Right ventricle myocardium superior (tissue), 1 donor: ENCODE measurements around the gene GPC6. TPM values are rescaled to one million over a fixed set of nuclear protein-coding genes. Genes with fewer than 3 reads are reported as not detected.

Experiments
- ATAC-seq: fragments of 200-7000 bp; cut with Tn5 transposase; one replicate; pipeline ENCODE4 v1.9.1; 2020; ENCODE audit warnings: mild to moderate bottlenecking; ENCODE audit not compliant: poor library complexity
- DNase-seq: peaks from one replicate; pipeline ENCODE4 v3.0.0-alpha.2; 2020
- intact Hi-C: fragments of 100-400 bp; cut with DNase I; formaldehyde crosslinking; loops from one replicate; pipeline ENCODE4 v1.11.2; 2022
- total RNA-seq: library from RNA; stranded (reverse); fragmentation: NEBNext Ultra II Directional; extraction: Animal tissue kit (Norgen Biotek cat#: 25700); gene quantifications from one replicate; pipeline ENCODE4 v1.2.1, GENCODE V29; 2021
- donor health status: DM: no; HTN: yes; CAD: no; lungs with severe emphysema.

GPC6 gene
- total RNA-seq, 1 donor from 2014 or later = 3.3 TPM

GRCh38 chr13:94352057-94352456 lies 1125.5 kb downstream of the GPC6 start:
- intact Hi-C loops = no loop called here
- DNase-seq (no peak), ATAC-seq (no peak)

DNA sequence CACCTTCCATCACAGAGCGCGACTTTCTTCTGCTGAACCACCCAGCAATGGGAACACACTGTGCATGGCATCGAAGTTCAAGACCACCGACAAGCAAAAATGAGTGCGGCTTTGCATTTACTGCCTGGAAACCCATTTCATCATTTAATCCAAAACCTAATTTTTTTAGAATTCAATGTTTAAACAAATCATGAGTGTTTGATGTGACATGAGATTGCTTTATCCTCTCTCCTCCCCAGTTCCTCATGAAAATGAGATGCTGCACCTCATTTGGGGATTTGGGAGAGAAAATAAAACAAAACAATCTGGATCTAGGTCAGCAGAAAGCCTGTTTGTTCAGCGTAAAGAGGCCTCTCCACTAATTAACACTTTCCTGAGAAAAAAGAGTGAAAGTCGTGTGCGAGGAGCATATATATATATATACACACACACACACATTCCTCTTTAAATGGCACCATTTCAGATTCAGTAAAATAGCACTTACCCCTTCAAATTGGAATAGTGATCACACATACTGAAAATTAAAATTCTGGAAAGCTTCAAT lies 1126.6 kb downstream of the GPC6 start:
- DNase-seq (no peak), ATAC-seq (no peak)
- intact Hi-C loops = no loop called here

GRCh38 chr13:94359875-94360274 lies 1133.3 kb downstream of the GPC6 start:
- no peak for ATAC-seq
- intact Hi-C loops = no loop called here
- no peak for DNase-seq

DNA sequence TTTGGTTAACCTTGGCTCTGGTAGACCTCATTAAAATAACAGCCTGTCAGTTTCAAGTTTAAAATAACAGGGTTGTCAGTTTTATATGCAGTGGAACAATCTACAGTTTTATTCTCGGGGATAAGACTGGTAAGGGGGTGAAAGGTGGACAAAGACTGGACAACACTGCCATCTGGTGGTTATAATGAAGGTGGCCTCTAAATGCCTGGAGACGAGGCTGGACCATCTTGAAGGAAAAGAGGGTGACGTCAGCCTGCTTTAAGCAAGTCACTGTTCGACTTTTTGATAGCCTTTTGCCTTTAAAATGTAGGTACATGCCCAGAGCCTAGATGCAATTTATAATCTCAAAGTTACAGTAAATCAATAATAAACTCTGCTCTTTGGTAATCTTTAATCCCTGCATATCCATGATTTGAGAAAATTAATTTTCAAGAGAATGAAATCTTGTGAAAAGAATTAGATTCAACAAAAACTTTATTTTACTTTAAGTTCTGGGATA lies 1135.9 kb downstream of the GPC6 start:
- intact Hi-C loops = no loop called here
- DNase-seq = no peak

GRCh38 chr13:94366677-94367076 lies 1140.1 kb downstream of the GPC6 start:
- ATAC-seq (no peak), DNase-seq (no peak)
- intact Hi-C loops = no loop called here

More for the DNA sequence above, 1135.9 kb downstream of the GPC6 start:
- peak; percentile 98 for ATAC-seq

GRCh38 chr13:94369972-94370436 lies 1143.4 kb downstream of the GPC6 start:
- no peak for DNase-seq
- intact Hi-C loops = no loop called here

DNA sequence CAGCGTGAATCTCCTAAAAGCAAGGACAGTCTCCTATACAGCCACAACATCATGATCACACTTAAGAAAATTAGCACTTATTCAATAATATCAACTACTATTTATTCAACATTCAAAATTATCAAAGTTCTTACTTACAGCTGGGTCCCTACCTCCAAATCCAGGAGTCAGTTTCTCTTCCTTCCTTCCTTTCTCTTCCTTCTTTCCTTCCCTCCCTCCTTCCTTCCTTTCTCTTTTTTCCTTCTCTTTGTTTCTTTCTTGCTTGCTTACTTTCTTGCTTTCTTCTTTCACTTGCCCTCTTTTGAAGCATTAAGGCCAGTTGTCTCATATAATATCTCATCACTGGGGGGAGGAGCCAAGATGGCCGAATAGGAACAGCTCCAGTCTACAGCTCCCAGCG lies 1145.2 kb downstream of the GPC6 start:
- intact Hi-C loops = no loop called here
- DNase-seq = no peak
- no peak for ATAC-seq

More at GRCh38 chr13:94369972-94370436, 1143.4 kb downstream of the GPC6 start:
- ATAC-seq = peak; percentile 97

DNA sequence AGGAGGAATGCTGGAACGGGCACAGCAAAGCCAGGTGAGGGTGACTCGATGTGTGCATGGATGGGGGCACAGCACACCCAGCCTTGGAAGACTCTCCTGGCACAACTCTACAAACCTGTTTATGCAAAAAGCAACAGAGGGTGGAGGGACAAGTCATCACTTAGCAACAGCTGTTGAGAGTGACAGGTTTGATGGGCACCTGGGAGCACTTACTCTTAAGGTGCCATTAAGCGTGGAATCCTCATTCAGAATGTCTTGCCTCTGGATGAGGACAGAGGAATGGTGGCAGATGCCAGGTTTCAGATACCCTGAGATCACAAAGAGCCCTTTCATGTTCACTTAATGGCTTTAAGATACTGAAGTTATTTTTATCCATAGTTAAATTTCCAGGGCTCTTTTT lies 1155.9 kb downstream of the GPC6 start:
- intact Hi-C loops = no loop called here
- ATAC-seq (no peak), DNase-seq (no peak)

DNA sequence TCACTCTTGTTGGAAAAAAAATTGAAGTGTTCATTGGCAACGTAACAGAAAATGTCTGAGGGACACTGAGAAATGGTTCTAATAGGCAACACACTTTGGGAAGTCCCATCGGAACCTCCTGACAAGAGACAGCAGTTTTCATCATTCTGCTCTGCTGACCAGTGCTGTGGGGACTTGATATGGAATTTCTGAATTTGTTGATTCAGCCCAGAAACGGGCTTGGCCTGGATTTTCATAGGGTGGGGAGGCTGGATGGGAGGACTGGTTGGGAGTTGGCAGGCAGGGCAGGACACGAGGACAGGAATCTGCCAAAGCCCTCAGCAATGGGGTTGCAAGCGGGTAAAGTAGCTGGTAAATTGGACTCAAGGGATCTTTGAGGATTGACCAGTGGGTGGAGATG lies 1156.4 kb downstream of the GPC6 start:
- peak; percentile 46 for DNase-seq
- ATAC-seq = peak; percentile 85

GRCh38 chr13:94384231-94384905 lies 1157.8 kb downstream of the GPC6 start:
- intact Hi-C loops = no loop called here
- ATAC-seq (no peak), DNase-seq (no peak)

More for the DNA sequence above, 1156.4 kb downstream of the GPC6 start:
- intact Hi-C loops = no loop called here

DNA sequence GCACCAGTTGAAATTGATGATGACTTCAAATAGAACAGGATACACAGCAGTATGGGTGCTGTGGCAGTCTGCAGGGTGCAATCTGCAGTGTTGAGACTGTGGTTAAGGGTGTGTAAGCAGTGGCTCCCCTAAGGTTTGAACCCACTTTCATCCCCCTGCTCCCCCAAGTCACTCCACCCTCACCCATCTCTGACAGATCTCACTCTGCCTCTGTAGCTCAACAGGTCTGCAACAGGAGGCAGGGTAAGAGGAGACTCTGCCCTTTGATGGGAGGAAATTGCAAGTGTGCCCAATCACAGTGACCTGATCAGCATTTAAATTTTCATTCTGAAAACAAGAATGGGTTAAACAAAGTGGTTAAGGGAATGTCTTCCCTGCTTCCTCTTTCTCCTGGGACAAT lies 1160.4 kb downstream of the GPC6 start:
- DNase-seq (no peak), ATAC-seq (no peak)
- intact Hi-C loops = no loop called here

GRCh38 chr13:94389604-94390351 lies 1163.2 kb downstream of the GPC6 start:
- intact Hi-C loops = no loop called here

DNA sequence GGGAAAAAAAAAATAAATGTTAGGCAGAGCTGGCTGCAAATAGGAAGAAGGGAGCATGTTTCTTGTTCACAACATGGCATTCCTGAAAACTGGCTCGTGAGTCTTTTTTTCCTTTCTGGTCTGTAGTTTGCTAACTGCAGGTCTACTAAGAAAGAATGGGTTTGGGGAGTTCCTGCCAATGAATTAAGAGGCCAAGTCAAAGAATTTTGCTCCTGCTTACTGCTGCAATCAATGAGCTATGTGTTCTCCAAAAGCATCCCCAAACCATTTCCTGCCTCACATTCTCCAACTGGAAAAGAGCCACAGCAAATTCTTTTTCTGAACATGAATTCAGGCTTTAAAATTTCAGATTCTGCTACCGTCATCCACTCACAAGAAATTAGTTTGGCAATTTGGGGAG lies 1164.3 kb downstream of the GPC6 start:
- DNase-seq = no peak
- no peak for ATAC-seq
- intact Hi-C loops = no loop called here

More at GRCh38 chr13:94389604-94390351, 1163.2 kb downstream of the GPC6 start:
- ATAC-seq (no peak), DNase-seq (no peak)

GRCh38 chr13:94394723-94395122 lies 1168.1 kb downstream of the GPC6 start:
- DNase-seq (no peak), ATAC-seq (no peak)
- intact Hi-C loops = no loop called here

DNA sequence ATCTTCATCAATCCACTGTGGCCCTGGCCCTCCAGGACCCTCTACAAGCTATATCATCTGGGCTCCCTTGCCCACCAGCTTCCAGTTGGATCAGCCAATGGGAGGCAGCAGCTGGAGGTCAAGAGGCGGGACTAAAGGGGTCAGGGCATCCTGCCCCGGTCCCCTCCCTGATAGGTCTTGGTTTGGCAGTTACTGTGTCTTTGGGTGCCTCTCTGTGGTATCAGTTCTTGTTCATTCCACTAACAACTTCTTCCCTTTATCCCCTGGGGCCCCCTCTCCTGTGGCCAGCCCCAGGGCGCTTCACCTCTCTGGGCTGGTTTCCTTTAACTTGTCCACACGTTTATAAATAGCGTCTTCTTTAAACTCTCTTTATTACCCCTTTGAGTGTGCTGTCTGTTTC lies 1169.3 kb downstream of the GPC6 start:
- peak; percentile 82 for ATAC-seq
- intact Hi-C loops = no loop called here
- DNase-seq = no peak

DNA sequence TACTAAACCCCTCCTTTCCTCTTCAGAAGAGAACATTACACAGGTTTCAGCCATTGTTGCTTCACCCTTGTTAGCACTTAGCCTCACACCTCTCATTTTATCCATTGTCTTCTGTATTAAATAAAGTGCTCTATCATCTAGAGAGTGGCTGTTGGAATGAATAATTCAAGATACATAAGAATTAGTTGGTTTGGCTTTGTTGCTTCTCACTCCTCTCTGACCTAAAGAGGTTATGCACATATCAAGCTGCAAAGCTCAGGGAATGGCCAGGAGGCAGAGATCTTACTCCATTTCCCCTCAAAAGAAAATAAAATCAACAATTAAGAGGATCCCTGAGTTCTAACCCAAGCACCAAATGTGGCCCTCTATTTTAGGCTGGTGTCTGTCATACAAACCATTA lies 1173.2 kb downstream of the GPC6 start:
- ATAC-seq (no peak), DNase-seq (no peak)
- intact Hi-C loops = no loop called here

- ATAC-seq (no peak), DNase-seq (no peak)
- intact Hi-C loops = no loop called here
Observed at GRCh38 chr13:94400874-94401273, 1174.3 kb downstream of the GPC6 start.

DNA sequence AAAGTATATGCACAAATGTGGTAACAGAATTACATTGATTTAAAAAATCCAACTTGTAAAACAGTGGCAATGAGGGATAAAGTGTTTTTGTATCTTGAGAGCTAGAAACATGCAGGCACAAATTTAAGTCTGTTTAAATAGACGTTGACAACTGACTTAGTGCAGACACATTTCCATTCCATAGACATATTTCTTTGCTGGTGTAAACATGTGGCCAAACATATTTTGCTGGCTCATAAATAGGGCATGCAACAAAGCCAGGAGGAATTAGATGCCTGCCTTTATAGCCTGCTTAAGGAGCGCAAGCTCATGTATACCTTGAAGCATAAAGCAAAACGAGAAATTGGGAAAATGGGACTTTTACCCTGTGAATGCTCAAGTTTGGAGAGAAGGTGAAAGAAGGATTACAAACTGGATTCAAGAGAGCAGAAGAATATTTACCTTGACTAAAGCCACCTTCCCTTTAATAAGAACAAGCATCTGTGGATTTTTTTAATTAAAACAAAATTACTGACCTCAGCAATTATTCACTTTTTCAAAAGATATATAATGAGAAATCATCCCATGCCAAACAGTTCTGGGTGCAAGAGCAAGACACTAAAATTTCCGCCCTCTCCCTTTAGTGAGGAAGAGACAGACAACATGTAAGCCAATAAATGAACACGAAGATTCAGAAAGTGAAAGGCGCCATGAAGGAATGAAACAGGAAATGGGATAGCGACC lies 1181.9 kb downstream of the GPC6 start:
- ATAC-seq (no peak), DNase-seq (no peak)
- intact Hi-C loops = no loop called here

GRCh38 chr13:94411747-94412146 lies 1185.1 kb downstream of the GPC6 start:
- ATAC-seq (no peak), DNase-seq (no peak)
- intact Hi-C loops = no loop called here
